ENCODE results near the gene ANKRD60. TPM values are rescaled to one million over a fixed set of nuclear protein-coding genes. Genes with fewer than 3 reads are reported as not detected.
A peak's percentile ranks its signal among the peaks of the same experiment; 100 is the strongest.

The ANKRD60 gene
- not detected in 2 replicates for total RNA-seq (2021)
- long read RNA-seq, result 0 reads

- TF ChIP-seq CTCF (conservative IDR thresholded peaks at IDR 0.05), result no peak
- Histone ChIP-seq H4K8ac (replicated peaks; ENCODE audit: insufficient read length, low read depth, low read length) (no peak within 1 kb of the TSS), H3K18ac (ENCODE audit: insufficient read length, low read depth, low read length) (peak within 1 kb of the TSS; percentile 77), H3K27ac (ENCODE audit: insufficient read length, low read depth, low read length) (peak within 1 kb of the TSS; percentile 70), H3K4me2 (ENCODE audit: insufficient read depth, insufficient read length, low read length) (peak within 1 kb of the TSS; percentile 82), H3K27me3 (ENCODE audit: insufficient read depth, low read length) (peaks cover 8% of the 10 kb centered on the region; the same call in 1 of the 2 replicates), H2BK15ac (ENCODE audit: low read depth, low read length) (peak within 1 kb of the TSS; percentile 30; the same call in 1 of the 2 replicates), H2AK5ac (ENCODE audit: insufficient read length, low read length) (no peak within 1 kb of the TSS), H3K14ac (ENCODE audit: insufficient read depth, low read length) (peak within 1 kb of the TSS; percentile 88), H4K20me1 (ENCODE audit: control insufficient read depth, insufficient read depth, insufficient read length) (no peaks in the 10 kb centered on the region), H3K4ac (ENCODE audit: low read depth, low read length) (no peak within 1 kb of the TSS; the same call in 1 of the 2 replicates), H2BK20ac (ENCODE audit: low read depth, low read length, poor library complexity, severe bottlenecking) (no peak within 1 kb of the TSS), H3K56ac (ENCODE audit: insufficient read length, low read depth, low read length) (no peak within 1 kb of the TSS), H2BK5ac (ENCODE audit: insufficient read length, low read length) (no peak within 1 kb of the TSS), H3T11ph (ENCODE audit: low read length) (no peak within 1 kb of the TSS), H4K91ac (ENCODE audit: insufficient read length, low read depth, low read length) (no peak within 1 kb of the TSS), H3K9ac (ENCODE audit: extremely low read depth, insufficient read length, low read length) (peak within 1 kb of the TSS; percentile 69), H3K9me3 (ENCODE audit: control insufficient read depth, low read depth, low read length) (no peaks in the 10 kb centered on the region), H3K79me1 (ENCODE audit: insufficient read depth, low read depth, low read length, poor library complexity, severe bottlenecking) (no peaks in the 10 kb centered on the region), H3K23ac (ENCODE audit: insufficient read length, low read depth, low read length) (no peak within 1 kb of the TSS), H3K4me1 (ENCODE audit: insufficient read depth, low read length) (no peaks in the 10 kb centered on the region), H2BK120ac (ENCODE audit: low read depth, low read length, poor library complexity, severe bottlenecking) (peak within 1 kb of the TSS; percentile 74), H2BK12ac (ENCODE audit: insufficient read length, low read depth, low read length) (peak within 1 kb of the TSS; percentile 53), H2AFZ (ENCODE audit: low read length) (no peak within 1 kb of the TSS), H3K79me2 (ENCODE audit: insufficient read depth, low read length) (no peaks in the 10 kb centered on the region), H4K5ac (ENCODE audit: insufficient read length, low read depth, low read length) (peak within 1 kb of the TSS; percentile 30), H3K23me2 (ENCODE audit: insufficient read length, low read depth, low read length, poor library complexity, severe bottlenecking) (peaks cover 13% of the 10 kb centered on the region)
- Mint-ChIP-seq H3K27ac (peak within 1 kb of the TSS; percentile 42 to 98 (median 95); a peak in 6 of 7 replicates), H3K4me1 (peaks cover 18% of the 10 kb centered on the region in 2 experiments), H3K4me3 (peak within 1 kb of the TSS; percentile 69 to 81), H3K36me3 (ENCODE audit: insufficient read depth in 1 of 3, low read depth in 3 of 3) (peaks cover 3 to 11% (median 7%) of the 10 kb centered on the region in 3 experiments), H3K9me3 (peaks cover 6 to 7% of the 10 kb centered on the region in 2 experiments; a peak in 3 of 5 replicates), H3K27me3 (ENCODE audit: low read depth) (peaks cover 40% of the 10 kb centered on the region)
- peak; percentile 71 for DNase-seq
- no CpG with 5 or more reads among the region's 74 CpGs for WGBS (ENCODE audit: extremely low coverage, insufficient read length, low lambda C conversion rate)
Observed at GRCh38 chr20:58228484-58229197, at the start of gene ANKRD60. Gene ANKRD60, minus strand, starts transcription at chr20:58228653. Its CDS starts 0 bp downstream, at chr20:58228653.
